Spinal cord (tissue), 10 donors: ENCODE data around the gene REG3G. TPM values are rescaled to one million over a fixed set of nuclear protein-coding genes. Genes with fewer than 3 reads are reported as not detected.
"Not testable (repeated sequence)": the region's sequence is repeated elsewhere in the genome, so short reads cannot be mapped to it uniquely, and the experiment has no call there.

Experiments used
- DNase-seq, 6 donors: peaks; one replicate each; pipeline versions ENCODE4 v3.0.0 to v3.0.0-alpha.2; 2013 to 2015; ENCODE audit warnings: low spot score in 6 of 6, low read depth in 4 of 6
- H3K27ac ChIP-seq: one replicate; pipeline ENCODE4 v1.5.1; 2013; ENCODE audit warnings: low read depth, low read length, control low read depth
- H3K27me3 ChIP-seq: one replicate; pipeline ENCODE4 v1.6.1; 2013; ENCODE audit warnings: low read length; ENCODE audit not compliant: control insufficient read depth, insufficient read depth
- H3K36me3 ChIP-seq: one replicate; pipeline ENCODE4 v1.6.1; 2013; ENCODE audit warnings: low read length; ENCODE audit not compliant: control insufficient read depth, insufficient read depth
- H3K4me1 ChIP-seq: one replicate; pipeline ENCODE4 v1.6.1; 2013; ENCODE audit warnings: low read length; ENCODE audit not compliant: control insufficient read depth, insufficient read depth
- H3K4me3 ChIP-seq: one replicate; pipeline ENCODE4 v1.5.1; 2013; ENCODE audit warnings: low read depth, low read length, control low read depth
- H3K9me3 ChIP-seq: one replicate; pipeline ENCODE4 v1.6.1; 2013; ENCODE audit warnings: low read length; ENCODE audit not compliant: control insufficient read depth, insufficient read depth
- WGBS: methylation state at CpG from one replicate; pipeline ENCODE4 v1.1.5; 2013; ENCODE audit warnings: missing lambda C conversion rate; ENCODE audit not compliant: insufficient coverage; 5-methylcytosine and 5-hydroxymethylcytosine counted together
- polyA plus RNA-seq, 2 donors: library from polyadenylated mRNA; unstranded; fragments of 120-200 nt; gene quantifications; one replicate each; pipeline ENCODE4 v1.2.1, GENCODE V29; 2013; ENCODE audit not compliant: insufficient read length in 2 of 2
- total RNA-seq, 2 donors: library from RNA; depleted of rRNA in 1 of 2; stranded (reverse); fragments of 120-200 nt in 1 of 2; fragments of >200 nt in 1 of 2; gene quantifications; one replicate each; pipeline versions ENCODE4 v1.2.3 to v1.2.4, GENCODE V29; 2013 to 2014
- donor health status: healthy.

The REG3G gene
- total and polyA plus RNA-seq, 4 donors, result 0.50 TPM; not detected in 3

- Histone ChIP-seq H3K4me1 (peaks cover 2% of the 10 kb centered on the region), H3K27ac (no peak overlapping the region)
- WGBS, result 89% methylated on average over 3 of the region's 3 CpGs
Observed at GRCh38 chr2:79005216-79005615, 20.3 kb upstream of the REG3G start.

GRCh38 chr2:79009388-79009787 lies 16.1 kb upstream of the REG3G start:
- no peak for DNase-seq
- 90% methylated on average over 2 of the region's 2 CpGs for WGBS
- Histone ChIP-seq H3K4me1 (peaks cover 2% of the 10 kb centered on the region), H3K9me3 (no peaks in the 10 kb centered on the region), H3K27me3 (no peaks in the 10 kb centered on the region), H3K36me3 (no peaks in the 10 kb centered on the region), H3K4me3 (no peak overlapping the region), H3K27ac (no peak overlapping the region)

More at GRCh38 chr2:79005216-79005615, 20.3 kb upstream of the REG3G start:
- H3K4me3 ChIP-seq, result no peak overlapping the region
- H3K27me3 ChIP-seq, result no peaks in the 10 kb centered on the region
- no peak for DNase-seq
- no peaks in the 10 kb centered on the region for H3K9me3 ChIP-seq
- H3K36me3 ChIP-seq, result no peaks in the 10 kb centered on the region

GRCh38 chr2:79011496-79011895 lies 14.0 kb upstream of the REG3G start:
- H3K9me3 ChIP-seq, result no peaks in the 10 kb centered on the region
- H3K4me1 ChIP-seq, result no peaks in the 10 kb centered on the region
- no peaks in the 10 kb centered on the region for H3K27me3 ChIP-seq
- no peak overlapping the region for H3K4me3 ChIP-seq
- H3K36me3 ChIP-seq, result no peaks in the 10 kb centered on the region
- DNase-seq, result no peak
- 96% methylated on average over 3 of the region's 4 CpGs for WGBS
- H3K27ac ChIP-seq, result no peak overlapping the region

- no peak for DNase-seq
- H3K4me1 ChIP-seq, result no peaks in the 10 kb centered on the region
- H3K27me3 ChIP-seq, result no peaks in the 10 kb centered on the region
- no peak overlapping the region for H3K4me3 ChIP-seq
- WGBS, result 82% methylated on average over 3 of the region's 6 CpGs
- no peaks in the 10 kb centered on the region for H3K9me3 ChIP-seq
- no peak overlapping the region for H3K27ac ChIP-seq
- no peaks in the 10 kb centered on the region for H3K36me3 ChIP-seq
Observed at GRCh38 chr2:79013629-79014028, 11.9 kb upstream of the REG3G start.

- no peak for DNase-seq
- no peak overlapping the region for H3K27ac ChIP-seq
- no peaks in the 10 kb centered on the region for H3K27me3 ChIP-seq
- no CpG with 5 or more reads among the region's 4 CpGs for WGBS
- no peaks in the 10 kb centered on the region for H3K9me3 ChIP-seq
- H3K36me3 ChIP-seq, result no peaks in the 10 kb centered on the region
- H3K4me1 ChIP-seq, result no peaks in the 10 kb centered on the region
- H3K4me3 ChIP-seq, result no peak overlapping the region
Observed at GRCh38 chr2:79016342-79016741, 9.2 kb upstream of the REG3G start.

GRCh38 chr2:79026061-79026460 lies 559 bp downstream of the REG3G start:
- peaks cover 3% of the 10 kb centered on the region for H3K9me3 ChIP-seq
- no peaks in the 10 kb centered on the region for H3K4me1 ChIP-seq
- no peaks in the 10 kb centered on the region for H3K36me3 ChIP-seq
- H3K27ac ChIP-seq, result no peak overlapping the region
- H3K27me3 ChIP-seq, result no peaks in the 10 kb centered on the region
- 85% methylated on average over 2 of the region's 4 CpGs for WGBS
- H3K4me3 ChIP-seq, result no peak overlapping the region
- no peak for DNase-seq

- no peaks in the 10 kb centered on the region for H3K36me3 ChIP-seq
- no peaks in the 10 kb centered on the region for H3K27me3 ChIP-seq
- no peaks in the 10 kb centered on the region for H3K9me3 ChIP-seq
- 66% methylated on average over 2 of the region's 3 CpGs for WGBS
- H3K4me3 ChIP-seq, result no peak overlapping the region
- no peak for DNase-seq
- H3K4me1 ChIP-seq, result no peaks in the 10 kb centered on the region
- H3K27ac ChIP-seq, result no peak overlapping the region
Observed at GRCh38 chr2:79039944-79040343, 14.4 kb downstream of the REG3G start.

- DNase-seq, result peak; percentile 9 to 86 (median 30)
- Histone ChIP-seq H3K36me3 (no peaks in the 10 kb centered on the region), H3K9me3 (no peaks in the 10 kb centered on the region), H3K4me1 (no peaks in the 10 kb centered on the region), H3K27ac (no peak overlapping the region), H3K27me3 (no peaks in the 10 kb centered on the region), H3K4me3 (no peak overlapping the region)
- WGBS, result no CpG with 5 or more reads among the region's 1 CpG
Observed at GRCh38 chr2:79041032-79041448, 15.5 kb downstream of the REG3G start.

- DNase-seq, result peak in 1 of 6 donors; percentile 49
- not testable (repeated sequence) for H3K36me3 ChIP-seq, H3K4me3 ChIP-seq
Observed at GRCh38 chr2:79053486-79053885, 28.0 kb downstream of the REG3G start.

GRCh38 chr2:79054769-79055168 lies 29.3 kb downstream of the REG3G start:
- WGBS, result 96% methylated on average over 2 of the region's 5 CpGs

More at GRCh38 chr2:79053486-79053885, 28.0 kb downstream of the REG3G start:
- not testable (repeated sequence) for H3K4me1 ChIP-seq, H3K9me3 ChIP-seq, H3K27ac ChIP-seq, H3K27me3 ChIP-seq
- WGBS, result 59% methylated on average over 5 of the region's 5 CpGs

More at GRCh38 chr2:79054769-79055168, 29.3 kb downstream of the REG3G start:
- not testable (repeated sequence) for H3K4me1 ChIP-seq, H3K27me3 ChIP-seq, H3K27ac ChIP-seq, DNase-seq, H3K9me3 ChIP-seq, H3K36me3 ChIP-seq, H3K4me3 ChIP-seq
